HepG2 (cell line): ENCODE data around the gene TTLL10. TPM values are rescaled to one million over a fixed set of nuclear protein-coding genes. Genes with fewer than 3 reads are reported as not detected.

Source experiments
- ATAC-seq: fragments of 200-7000 bp; cut with Tn5 transposase; 3 replicates; pipeline ENCODE4 v1.9.1; 2020; ENCODE audit warnings: mild to moderate bottlenecking, moderate library complexity
- BruUV-seq: library from RNA; stranded (reverse); fragments of 400-500 nt; replicated peaks from 2 replicates; lab custom pipeline; 2021; lab: Mats Ljungman, UMichigan
- CTCF ChIA-PET: fragments of 300-600 bp; formaldehyde crosslinking; extraction: SDS; loops from one replicate; lab custom pipeline; 2021; ENCODE audit warnings: low total read pairs, inconsistent platforms, low intra/inter-chr PET ratio; lab: Yijun Ruan, JAX
- POLR2A ChIA-PET: fragments of 350-600 bp; sonication (Branson Sonifier 250); formaldehyde crosslinking; loops from one replicate; lab custom pipeline; 2020; ENCODE audit warnings: antibody characterized with exemption, inconsistent platforms; lab: Yijun Ruan, JAX
- DNase-seq: peaks from one replicate; pipeline ENCODE4 v3.0.0-alpha.2; 2015; ENCODE audit warnings: low spot score
- FAIRE-seq: peaks from 3 replicates; lab custom pipeline; 2011; peaks lifted over from hg19 to GRCh38; lab: Jason Lieb, UNC
- H2AFZ ChIP-seq: one replicate; pipeline ENCODE4 v1.6.1; 2011; ENCODE audit warnings: low read length, inconsistent platforms
- H3K27ac ChIP-seq: fragments of 300-600 bp; 3 replicates; pipeline ENCODE4 v1.8.0; 2011; ENCODE audit warnings: mixed run types, mild to moderate bottlenecking, mixed read lengths, low read length, inconsistent platforms; ENCODE audit not compliant: insufficient read depth; ENCODE audit errors: extremely low read length
- H3K27me3 ChIP-seq, 2 experiments: fragments of 200-600 bp in 1 of 2; 2 replicates in 1 of 2; 3 replicates in 1 of 2; pipeline versions ENCODE4 v1.6.0 to v1.8.0; 2011; ENCODE audit warnings: low read length in 2 of 2, mild to moderate bottlenecking in 2 of 2, moderate library complexity in 2 of 2, inconsistent platforms in 1 of 2; ENCODE audit not compliant: insufficient read depth in 2 of 2, control insufficient read depth in 1 of 2
- H3K36me3 ChIP-seq, 2 experiments: fragments of 200-600 bp in 1 of 2; replicated peaks in 1 of 2; 2 replicates in 1 of 2; 3 replicates in 1 of 2; pipeline versions ENCODE4 v1.5.1 to v1.8.0; 2011; ENCODE audit warnings: low read length in 2 of 2, inconsistent platforms in 1 of 2; ENCODE audit not compliant: insufficient read depth in 2 of 2, control insufficient read depth in 1 of 2
- H3K4me1 ChIP-seq: 2 replicates; pipeline ENCODE4 v1.5.1; 2012; ENCODE audit warnings: low read length, inconsistent platforms; ENCODE audit not compliant: insufficient read depth
- H3K4me2 ChIP-seq: 2 replicates; pipeline ENCODE4 v1.6.0; 2011; ENCODE audit warnings: low read depth, low read length, inconsistent platforms
- H3K4me3 ChIP-seq, 3 experiments: fragments of 200-600 bp in 1 of 3; sonication (generic), shearing (Covaris generic) in 1 of 3; replicated peaks in 1 of 3; 2 replicates each; pipeline ENCODE4 v1.5.1; 2011 to 2016; ENCODE audit warnings: low read length in 3 of 3, inconsistent platforms in 2 of 3, low read depth in 2 of 3, mild to moderate bottlenecking in 2 of 3, control low read depth in 1 of 3, mixed read lengths in 1 of 3; ENCODE audit not compliant: insufficient read depth in 1 of 3
- H3K79me2 ChIP-seq: one replicate; pipeline ENCODE4 v1.6.1; 2011; ENCODE audit warnings: low read length, inconsistent platforms; ENCODE audit not compliant: insufficient read depth
- H3K9ac ChIP-seq: 2 replicates; pipeline ENCODE4 v1.6.0; 2011; ENCODE audit warnings: mild to moderate bottlenecking, low read depth, low read length, inconsistent platforms; ENCODE audit not compliant: insufficient read depth
- H3K9me3 ChIP-seq: 2 replicates; pipeline ENCODE4 v1.5.1; 2012; ENCODE audit warnings: mild to moderate bottlenecking, low read length
- H4K20me1 ChIP-seq: 2 replicates; pipeline ENCODE4 v1.6.0; 2011; ENCODE audit warnings: inconsistent platforms, mild to moderate bottlenecking, low read length, moderate library complexity; ENCODE audit not compliant: insufficient read depth
- ATF7 ChIP-seq, 2 experiments: fragments of 450-650 bp in 1 of 2; sonication (generic) in 1 of 2; formaldehyde crosslinking in 1 of 2; IDR thresholded peaks; 2 replicates each; pipeline versions ENCODE4 v1.4.0 to v1.6.1; 2016 to 2020; ENCODE audit warnings: antibody characterized with exemption in 1 of 2, mild to moderate bottlenecking in 1 of 2, missing genetic modification reagents in 1 of 2
- NCOA1 ChIP-seq: sonication (generic); formaldehyde crosslinking; IDR thresholded peaks from 2 replicates; pipeline ENCODE4 v1.9.0; 2021; ENCODE audit warnings: missing genetic modification reagents
- NCOA2 ChIP-seq: sonication (generic); formaldehyde crosslinking; IDR thresholded peaks from 2 replicates; pipeline ENCODE4 v1.8.0; 2022; ENCODE audit warnings: inconsistent platforms
- TGIF2 ChIP-seq: IDR thresholded peaks from 2 replicates; pipeline ENCODE4 v1.6.1; 2016; ENCODE audit warnings: control low read depth, missing compliant biosample characterization
- ZNF317 ChIP-seq: sonication (generic); formaldehyde crosslinking; IDR thresholded peaks from 2 replicates; pipeline ENCODE4 v1.5.0; 2020; ENCODE audit warnings: mild to moderate bottlenecking, missing genetic modification reagents
- ZNF724P ChIP-seq: sonication (generic); formaldehyde crosslinking; IDR thresholded peaks from 2 replicates; pipeline ENCODE4 v1.8.0; 2022; ENCODE audit warnings: missing genetic modification reagents, borderline replicate concordance
- ZNF747 ChIP-seq: sonication (generic); formaldehyde crosslinking; IDR thresholded peaks from 2 replicates; pipeline ENCODE4 v1.8.1; 2023; ENCODE audit warnings: missing genetic modification reagents, mild to moderate bottlenecking, borderline replicate concordance
- WGBS: methylation state at CpG from one replicate; pipeline ENCODE4 v1.1.6; 2017; ENCODE audit warnings: low lambda C conversion rate; 5-methylcytosine and 5-hydroxymethylcytosine counted together
- in situ Hi-C: cut with HindIII; loops from 2 replicates; pipeline ENCODE4 v1.10.0; 2017; ENCODE audit warnings: low pct_unique_long_range_greater_than_20kb; ENCODE audit not compliant: extremely low pct_ligation_motif_present
- intact Hi-C: fragments of 100-400 bp; cut with micrococcal nuclease; formaldehyde crosslinking; loops from one replicate; pipeline ENCODE4 v1.10.0; 2022; ENCODE audit not compliant: unreplicated experiment
- polyA plus RNA-seq, 8 experiments: library from polyadenylated mRNA; depleted of rRNA in 3 of 8; stranded (reverse) in 7 of 8; unstranded in 1 of 8; fragments of >200 nt; fragmentation: Illumina TruSeq in 4 of 8; extraction: Trizol in 4 of 8; gene quantifications; 2 replicates each; pipeline versions ENCODE4 v1.2.1 to v1.2.3, GENCODE V29; 2011 to 2016; ENCODE audit warnings: low read depth in 4 of 8, missing spikeins in 1 of 8, mixed read lengths in 1 of 8; ENCODE audit not compliant: insufficient read depth in 1 of 8
- total RNA-seq, 5 experiments: library from RNA; depleted of rRNA; stranded (reverse); fragments of >200 nt; fragmentation: Illumina TruSeq; extraction: Trizol; gene quantifications; 2 replicates each; pipeline ENCODE4 v1.2.3, GENCODE V29; 2016; ENCODE audit warnings: low read depth in 1 of 5
- TF ChIP-seq, protein P1 (sequence below): sonication (generic); formaldehyde crosslinking; IDR thresholded peaks from 2 replicates; pipeline ENCODE4 v1.5.0; 2020; ENCODE audit warnings: mild to moderate bottlenecking, missing genetic modification reagents
- TF ChIP-seq, protein P2 (sequence below): sonication (generic); formaldehyde crosslinking; conservative IDR thresholded peaks from 2 replicates; pipeline ENCODE4 v1.4.0; 2020; ENCODE audit warnings: missing genetic modification reagents
- TF ChIP-seq, protein P3 (sequence below): sonication (generic); formaldehyde crosslinking; IDR thresholded peaks from 2 replicates; pipeline ENCODE4 v1.8.0; 2022; ENCODE audit warnings: mild to moderate bottlenecking, missing genetic modification reagents
- TF ChIP-seq, protein P4 (sequence below): sonication (generic); formaldehyde crosslinking; conservative IDR thresholded peaks from 2 replicates; pipeline ENCODE4 v1.4.0; 2020; ENCODE audit warnings: missing genetic modification reagents

Gene TTLL10
- total and polyA plus RNA-seq, 2 of the 13 experiments (the other 11 are each of a cell fraction or from before 2014, with no cell fraction given), result not detected

DNA sequence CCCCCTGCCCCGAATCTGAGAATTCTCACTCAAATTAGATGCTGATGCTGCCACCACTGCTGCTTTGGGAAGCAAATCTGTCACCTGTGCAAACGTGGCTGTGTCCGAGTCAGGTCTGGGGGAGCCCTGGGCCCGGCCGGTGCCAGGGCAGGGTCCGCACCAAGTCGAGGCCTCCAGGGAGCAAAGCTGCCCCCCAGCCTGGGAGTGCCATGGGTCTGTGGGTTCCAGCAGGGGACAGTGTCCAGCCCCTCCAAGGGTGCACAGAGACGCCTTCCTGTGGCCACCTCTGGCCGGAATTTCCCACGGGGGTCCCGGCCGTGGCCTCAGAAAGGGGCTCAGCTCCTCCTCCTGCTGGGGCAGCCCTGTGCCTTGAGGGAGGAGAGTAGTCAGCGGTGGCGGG is 27.7 kb upstream of the TTLL10 start:
- peaks cover 10% of the 10 kb centered on the region; the same call in 1 of the 2 replicates for H3K4me1 ChIP-seq
- ChIA-PET POLR2A (no interaction called here), CTCF (no interaction called here)
- intact Hi-C loops, result no loop called here
- in situ Hi-C loops, result no loop called here
- no peak overlapping the region for H3K4me3 ChIP-seq
- no peaks in the 10 kb centered on the region for H3K27me3 ChIP-seq
- no peaks in the 10 kb centered on the region for H3K36me3 ChIP-seq
- H3K9ac ChIP-seq, result no peak overlapping the region
- ATAC-seq, result no peak
- no peak overlapping the region for H3K4me2 ChIP-seq
- H4K20me1 ChIP-seq, result no peaks in the 10 kb centered on the region
- H3K9me3 ChIP-seq, result no peaks in the 10 kb centered on the region
- no peak overlapping the region for H3K27ac ChIP-seq
- 84% methylated on average over 8 of the region's 14 CpGs for WGBS
- DNase-seq, result no peak
- no TSS peak for BruUV-seq
- no peak for FAIRE-seq
- no peaks in the 10 kb centered on the region for H3K79me2 ChIP-seq
- H2AFZ ChIP-seq, result no peak overlapping the region
- TF ChIP-seq ZNF724P (CRISPR knock-in tag), result no peak
- no peak for TF ChIP-seq ZNF747 (CRISPR knock-in tag)
- TF ChIP-seq, protein P1, sequence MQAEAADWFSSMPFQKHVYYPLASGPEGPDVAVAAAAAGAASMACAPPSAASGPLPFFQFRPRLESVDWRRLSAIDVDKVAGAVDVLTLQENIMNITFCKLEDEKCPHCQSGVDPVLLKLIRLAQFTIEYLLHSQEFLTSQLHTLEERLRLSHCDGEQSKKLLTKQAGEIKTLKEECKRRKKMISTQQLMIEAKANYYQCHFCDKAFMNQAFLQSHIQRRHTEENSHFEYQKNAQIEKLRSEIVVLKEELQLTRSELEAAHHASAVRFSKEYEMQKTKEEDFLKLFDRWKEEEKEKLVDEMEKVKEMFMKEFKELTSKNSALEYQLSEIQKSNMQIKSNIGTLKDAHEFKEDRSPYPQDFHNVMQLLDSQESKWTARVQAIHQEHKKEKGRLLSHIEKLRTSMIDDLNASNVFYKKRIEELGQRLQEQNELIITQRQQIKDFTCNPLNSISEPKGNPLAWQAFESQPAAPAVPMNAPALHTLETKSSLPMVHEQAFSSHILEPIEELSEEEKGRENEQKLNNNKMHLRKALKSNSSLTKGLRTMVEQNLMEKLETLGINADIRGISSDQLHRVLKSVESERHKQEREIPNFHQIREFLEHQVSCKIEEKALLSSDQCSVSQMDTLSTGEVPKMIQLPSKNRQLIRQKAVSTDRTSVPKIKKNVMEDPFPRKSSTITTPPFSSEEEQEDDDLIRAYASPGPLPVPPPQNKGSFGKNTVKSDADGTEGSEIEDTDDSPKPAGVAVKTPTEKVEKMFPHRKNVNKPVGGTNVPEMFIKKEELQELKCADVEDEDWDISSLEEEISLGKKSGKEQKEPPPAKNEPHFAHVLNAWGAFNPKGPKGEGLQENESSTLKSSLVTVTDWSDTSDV (CRISPR knock-in tag), result no peak
- no peak for TF ChIP-seq NCOA1
- TF ChIP-seq ZNF317 (CRISPR knock-in tag), result no peak
- TF ChIP-seq, protein P2, sequence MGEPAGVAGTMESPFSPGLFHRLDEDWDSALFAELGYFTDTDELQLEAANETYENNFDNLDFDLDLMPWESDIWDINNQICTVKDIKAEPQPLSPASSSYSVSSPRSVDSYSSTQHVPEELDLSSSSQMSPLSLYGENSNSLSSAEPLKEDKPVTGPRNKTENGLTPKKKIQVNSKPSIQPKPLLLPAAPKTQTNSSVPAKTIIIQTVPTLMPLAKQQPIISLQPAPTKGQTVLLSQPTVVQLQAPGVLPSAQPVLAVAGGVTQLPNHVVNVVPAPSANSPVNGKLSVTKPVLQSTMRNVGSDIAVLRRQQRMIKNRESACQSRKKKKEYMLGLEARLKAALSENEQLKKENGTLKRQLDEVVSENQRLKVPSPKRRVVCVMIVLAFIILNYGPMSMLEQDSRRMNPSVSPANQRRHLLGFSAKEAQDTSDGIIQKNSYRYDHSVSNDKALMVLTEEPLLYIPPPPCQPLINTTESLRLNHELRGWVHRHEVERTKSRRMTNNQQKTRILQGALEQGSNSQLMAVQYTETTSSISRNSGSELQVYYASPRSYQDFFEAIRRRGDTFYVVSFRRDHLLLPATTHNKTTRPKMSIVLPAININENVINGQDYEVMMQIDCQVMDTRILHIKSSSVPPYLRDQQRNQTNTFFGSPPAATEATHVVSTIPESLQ (CRISPR knock-in tag), result no peak
- TF ChIP-seq ATF7 (IDR thresholded peaks at IDR 0.05), result no peak
- TF ChIP-seq ATF7 (CRISPR knock-in tag; IDR thresholded peaks at IDR 0.05), result no peak
- TF ChIP-seq, protein P3, sequence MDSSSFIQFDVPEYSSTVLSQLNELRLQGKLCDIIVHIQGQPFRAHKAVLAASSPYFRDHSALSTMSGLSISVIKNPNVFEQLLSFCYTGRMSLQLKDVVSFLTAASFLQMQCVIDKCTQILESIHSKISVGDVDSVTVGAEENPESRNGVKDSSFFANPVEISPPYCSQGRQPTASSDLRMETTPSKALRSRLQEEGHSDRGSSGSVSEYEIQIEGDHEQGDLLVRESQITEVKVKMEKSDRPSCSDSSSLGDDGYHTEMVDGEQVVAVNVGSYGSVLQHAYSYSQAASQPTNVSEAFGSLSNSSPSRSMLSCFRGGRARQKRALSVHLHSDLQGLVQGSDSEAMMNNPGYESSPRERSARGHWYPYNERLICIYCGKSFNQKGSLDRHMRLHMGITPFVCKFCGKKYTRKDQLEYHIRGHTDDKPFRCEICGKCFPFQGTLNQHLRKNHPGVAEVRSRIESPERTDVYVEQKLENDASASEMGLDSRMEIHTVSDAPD (CRISPR knock-in tag), result no peak
- TF ChIP-seq, protein P4, sequence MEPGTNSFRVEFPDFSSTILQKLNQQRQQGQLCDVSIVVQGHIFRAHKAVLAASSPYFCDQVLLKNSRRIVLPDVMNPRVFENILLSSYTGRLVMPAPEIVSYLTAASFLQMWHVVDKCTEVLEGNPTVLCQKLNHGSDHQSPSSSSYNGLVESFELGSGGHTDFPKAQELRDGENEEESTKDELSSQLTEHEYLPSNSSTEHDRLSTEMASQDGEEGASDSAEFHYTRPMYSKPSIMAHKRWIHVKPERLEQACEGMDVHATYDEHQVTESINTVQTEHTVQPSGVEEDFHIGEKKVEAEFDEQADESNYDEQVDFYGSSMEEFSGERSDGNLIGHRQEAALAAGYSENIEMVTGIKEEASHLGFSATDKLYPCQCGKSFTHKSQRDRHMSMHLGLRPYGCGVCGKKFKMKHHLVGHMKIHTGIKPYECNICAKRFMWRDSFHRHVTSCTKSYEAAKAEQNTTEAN, result no peak
- TF ChIP-seq NCOA2 (CRISPR knock-in tag), result no peak
- no peak for TF ChIP-seq TGIF2 (CRISPR knock-in tag)
